ENCODE data around the gene AGAP1. TPM values are rescaled to one million over a fixed set of nuclear protein-coding genes. Genes with fewer than 3 reads are reported as not detected.

The AGAP1 gene
- total RNA-seq, 1 donor: 12.3 TPM

DNA sequence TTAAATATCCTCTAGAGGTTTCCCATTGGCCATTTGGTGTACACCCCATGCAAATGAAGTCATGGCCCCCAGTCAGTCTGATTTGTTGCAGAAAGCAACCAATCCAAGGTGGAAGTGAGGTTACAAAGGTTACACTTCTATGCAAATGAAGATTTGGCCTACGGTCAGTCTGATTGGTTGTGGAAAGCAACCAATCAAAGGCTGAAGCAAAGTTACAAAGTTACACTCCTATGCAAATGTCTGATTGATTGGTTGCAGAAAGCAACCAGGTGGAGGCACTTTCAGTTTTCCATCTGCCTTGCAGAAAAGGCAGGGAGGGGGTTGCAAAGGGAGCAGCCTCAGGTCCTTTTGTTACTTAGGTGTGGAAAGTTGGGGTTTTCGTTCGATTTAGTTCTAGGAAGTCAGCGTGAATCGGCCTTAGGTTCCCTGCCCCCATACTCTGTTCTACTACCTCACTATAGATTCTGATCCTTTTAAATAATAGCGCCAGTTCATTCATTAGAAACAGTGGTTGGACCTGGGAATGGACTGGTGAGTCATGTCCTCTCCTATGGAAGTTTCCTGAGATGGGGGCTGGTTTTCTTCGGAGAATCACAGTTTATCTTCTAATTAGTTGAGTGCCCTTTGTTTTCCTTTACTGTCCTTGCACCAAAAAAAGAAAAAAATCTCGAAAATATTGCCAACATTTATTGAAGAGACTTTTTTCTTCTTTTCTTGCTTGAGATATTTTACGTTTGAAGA is 279.5 kb downstream of the AGAP1 start:
- H3K4me3 ChIP-seq (ENCODE audit: low read depth, low read length): no peak overlapping the region
- DNase-seq (ENCODE audit: low read depth): no peak
- TF ChIP-seq, protein P1, sequence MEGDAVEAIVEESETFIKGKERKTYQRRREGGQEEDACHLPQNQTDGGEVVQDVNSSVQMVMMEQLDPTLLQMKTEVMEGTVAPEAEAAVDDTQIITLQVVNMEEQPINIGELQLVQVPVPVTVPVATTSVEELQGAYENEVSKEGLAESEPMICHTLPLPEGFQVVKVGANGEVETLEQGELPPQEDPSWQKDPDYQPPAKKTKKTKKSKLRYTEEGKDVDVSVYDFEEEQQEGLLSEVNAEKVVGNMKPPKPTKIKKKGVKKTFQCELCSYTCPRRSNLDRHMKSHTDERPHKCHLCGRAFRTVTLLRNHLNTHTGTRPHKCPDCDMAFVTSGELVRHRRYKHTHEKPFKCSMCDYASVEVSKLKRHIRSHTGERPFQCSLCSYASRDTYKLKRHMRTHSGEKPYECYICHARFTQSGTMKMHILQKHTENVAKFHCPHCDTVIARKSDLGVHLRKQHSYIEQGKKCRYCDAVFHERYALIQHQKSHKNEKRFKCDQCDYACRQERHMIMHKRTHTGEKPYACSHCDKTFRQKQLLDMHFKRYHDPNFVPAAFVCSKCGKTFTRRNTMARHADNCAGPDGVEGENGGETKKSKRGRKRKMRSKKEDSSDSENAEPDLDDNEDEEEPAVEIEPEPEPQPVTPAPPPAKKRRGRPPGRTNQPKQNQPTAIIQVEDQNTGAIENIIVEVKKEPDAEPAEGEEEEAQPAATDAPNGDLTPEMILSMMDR (IDR thresholded peaks at IDR 0.05; ENCODE audit: insufficient read depth, low read length): no peak

- TF ChIP-seq, protein P1 (IDR thresholded peaks at IDR 0.05; ENCODE audit: insufficient read depth, low read length): no peak
- DNase-seq (ENCODE audit: low read depth): no peak
- no peak overlapping the region for H3K4me3 ChIP-seq (ENCODE audit: low read depth, low read length)
These were observed 280.5 kb downstream of the AGAP1 start for GRCh38 chr2:235774153-235774870.

DNA sequence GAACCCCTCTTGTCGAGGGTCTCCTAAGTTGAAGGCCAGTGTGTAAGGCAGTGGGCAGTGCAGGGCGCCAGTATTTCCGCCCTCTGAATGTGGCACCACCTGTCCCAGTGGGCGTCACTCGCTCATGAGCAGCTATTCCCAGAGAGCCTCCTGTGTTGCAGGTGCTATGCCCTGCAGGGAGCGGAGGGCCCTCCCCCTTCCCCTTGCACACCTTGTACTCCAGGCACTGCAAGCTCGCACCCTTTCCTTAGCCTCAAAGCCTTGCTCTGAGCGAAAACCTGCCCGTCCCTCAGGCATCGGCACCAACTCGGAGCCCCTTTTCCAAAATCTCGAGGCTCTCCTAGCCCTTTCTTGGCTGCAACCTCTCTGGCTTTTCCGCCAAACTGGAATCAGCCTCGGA is 282.7 kb downstream of the AGAP1 start:
- TF ChIP-seq, protein P1 (IDR thresholded peaks at IDR 0.05; ENCODE audit: insufficient read depth, low read length): no peak
- no peak for DNase-seq (ENCODE audit: low read depth)
- no peak overlapping the region for H3K4me3 ChIP-seq (ENCODE audit: low read depth, low read length)

DNA sequence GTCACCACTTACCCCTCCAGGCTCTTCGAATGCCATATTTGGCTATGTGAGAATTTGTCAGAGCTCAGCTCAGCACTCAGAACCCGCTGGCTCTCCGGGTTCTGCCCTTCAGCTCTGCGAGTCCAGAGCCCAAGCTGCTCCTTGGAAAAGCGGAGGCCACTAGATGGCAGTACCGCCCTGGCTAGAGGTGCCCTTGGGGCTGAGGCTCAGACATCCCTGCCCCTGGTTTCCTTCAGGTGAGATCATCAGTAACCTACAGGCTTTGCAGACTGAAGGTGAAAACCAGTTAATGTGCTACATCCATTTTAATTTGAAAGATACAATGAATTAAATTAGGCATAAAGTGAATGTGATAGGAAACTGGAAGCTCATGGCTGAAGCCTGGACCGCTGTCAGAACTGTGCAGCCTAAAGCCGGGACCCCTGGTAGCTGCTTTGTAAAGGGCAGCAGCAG is 285.6 kb downstream of the AGAP1 start:
- TF ChIP-seq, protein P1 (IDR thresholded peaks at IDR 0.05; ENCODE audit: insufficient read depth, low read length): peak; percentile 93
- H3K4me3 ChIP-seq (ENCODE audit: low read depth, low read length): no peak overlapping the region
- DNase-seq (ENCODE audit: low read depth): peak; percentile 65

DNA sequence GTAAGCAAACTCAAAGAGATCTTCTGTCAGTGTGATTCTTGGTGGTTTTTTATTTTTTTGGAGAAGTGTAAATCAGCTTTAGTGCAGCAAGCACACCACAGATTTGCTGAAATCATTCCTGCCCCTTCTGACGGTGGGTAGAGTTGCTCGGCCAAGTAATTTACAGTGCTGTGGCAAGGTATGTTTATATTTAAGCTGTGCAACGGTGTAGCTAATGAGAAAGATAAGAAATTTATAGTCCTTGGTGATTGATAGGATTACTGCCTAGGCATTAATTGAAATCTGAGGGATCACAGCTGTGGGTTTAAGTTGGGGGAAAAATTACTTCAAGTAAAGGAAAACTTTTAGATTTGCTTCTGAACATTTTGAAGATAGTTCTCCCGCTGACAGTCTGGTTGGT is 286.6 kb downstream of the AGAP1 start:
- TF ChIP-seq, protein P1 (IDR thresholded peaks at IDR 0.05; ENCODE audit: insufficient read depth, low read length): no peak
- no peak for DNase-seq (ENCODE audit: low read depth)

GRCh38 chr2:235781775-235782174 is 287.9 kb downstream of the AGAP1 start:
- no peak overlapping the region for H3K4me3 ChIP-seq (ENCODE audit: low read depth, low read length)

More for the DNA sequence above, 286.6 kb downstream of the AGAP1 start:
- no peak overlapping the region for H3K4me3 ChIP-seq (ENCODE audit: low read depth, low read length)

More at GRCh38 chr2:235781775-235782174, 287.9 kb downstream of the AGAP1 start:
- TF ChIP-seq, protein P1 (IDR thresholded peaks at IDR 0.05; ENCODE audit: insufficient read depth, low read length): no peak
- DNase-seq (ENCODE audit: low read depth): no peak
